ENCODE data around the gene CPN2. TPM values are rescaled to one million over a fixed set of nuclear protein-coding genes. Genes with fewer than 3 reads are reported as not detected.

Gene CPN2
- total and polyA plus RNA-seq, 2 of the 8 experiments (the other 6 are each of a cell fraction or from before 2014, with no cell fraction given), result 0.03 TPM; not detected in 1

DNA sequence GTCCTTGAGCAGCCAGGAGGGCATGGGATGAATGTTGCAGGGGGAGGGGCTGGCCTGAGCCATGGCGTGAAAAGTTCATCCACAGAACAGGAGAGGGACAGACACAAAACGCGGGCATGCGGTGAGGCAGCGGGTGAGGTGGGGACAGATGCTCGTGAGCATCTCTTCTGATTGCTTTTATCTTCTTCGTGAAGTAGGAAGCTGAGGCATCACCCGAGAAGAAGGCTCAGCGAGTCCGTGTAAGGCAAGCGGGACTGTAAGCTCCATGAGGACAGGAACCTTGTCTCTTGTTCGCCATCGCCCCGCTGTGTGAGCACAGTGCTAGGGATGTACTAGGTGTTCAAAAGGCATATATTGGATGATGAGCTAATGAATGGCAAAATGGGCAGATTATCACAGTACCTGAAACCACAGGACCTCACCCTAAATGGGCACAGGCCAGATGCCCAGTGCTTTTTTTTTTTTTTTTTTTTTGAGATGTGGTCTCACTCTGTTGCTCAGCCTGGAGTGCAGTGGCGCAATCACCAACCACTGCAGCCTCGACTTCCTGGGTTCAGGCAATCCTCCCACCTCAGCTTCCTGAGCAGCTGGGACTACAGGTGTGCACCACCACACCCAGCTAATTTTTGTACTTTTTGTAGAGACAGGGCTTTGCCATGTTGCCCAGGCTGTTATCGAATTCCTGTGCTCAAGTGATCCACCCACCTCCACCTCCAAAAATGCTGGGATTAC lies 46.8 kb downstream of the CPN2 start (continued):
- TF ChIP-seq, protein P1, sequence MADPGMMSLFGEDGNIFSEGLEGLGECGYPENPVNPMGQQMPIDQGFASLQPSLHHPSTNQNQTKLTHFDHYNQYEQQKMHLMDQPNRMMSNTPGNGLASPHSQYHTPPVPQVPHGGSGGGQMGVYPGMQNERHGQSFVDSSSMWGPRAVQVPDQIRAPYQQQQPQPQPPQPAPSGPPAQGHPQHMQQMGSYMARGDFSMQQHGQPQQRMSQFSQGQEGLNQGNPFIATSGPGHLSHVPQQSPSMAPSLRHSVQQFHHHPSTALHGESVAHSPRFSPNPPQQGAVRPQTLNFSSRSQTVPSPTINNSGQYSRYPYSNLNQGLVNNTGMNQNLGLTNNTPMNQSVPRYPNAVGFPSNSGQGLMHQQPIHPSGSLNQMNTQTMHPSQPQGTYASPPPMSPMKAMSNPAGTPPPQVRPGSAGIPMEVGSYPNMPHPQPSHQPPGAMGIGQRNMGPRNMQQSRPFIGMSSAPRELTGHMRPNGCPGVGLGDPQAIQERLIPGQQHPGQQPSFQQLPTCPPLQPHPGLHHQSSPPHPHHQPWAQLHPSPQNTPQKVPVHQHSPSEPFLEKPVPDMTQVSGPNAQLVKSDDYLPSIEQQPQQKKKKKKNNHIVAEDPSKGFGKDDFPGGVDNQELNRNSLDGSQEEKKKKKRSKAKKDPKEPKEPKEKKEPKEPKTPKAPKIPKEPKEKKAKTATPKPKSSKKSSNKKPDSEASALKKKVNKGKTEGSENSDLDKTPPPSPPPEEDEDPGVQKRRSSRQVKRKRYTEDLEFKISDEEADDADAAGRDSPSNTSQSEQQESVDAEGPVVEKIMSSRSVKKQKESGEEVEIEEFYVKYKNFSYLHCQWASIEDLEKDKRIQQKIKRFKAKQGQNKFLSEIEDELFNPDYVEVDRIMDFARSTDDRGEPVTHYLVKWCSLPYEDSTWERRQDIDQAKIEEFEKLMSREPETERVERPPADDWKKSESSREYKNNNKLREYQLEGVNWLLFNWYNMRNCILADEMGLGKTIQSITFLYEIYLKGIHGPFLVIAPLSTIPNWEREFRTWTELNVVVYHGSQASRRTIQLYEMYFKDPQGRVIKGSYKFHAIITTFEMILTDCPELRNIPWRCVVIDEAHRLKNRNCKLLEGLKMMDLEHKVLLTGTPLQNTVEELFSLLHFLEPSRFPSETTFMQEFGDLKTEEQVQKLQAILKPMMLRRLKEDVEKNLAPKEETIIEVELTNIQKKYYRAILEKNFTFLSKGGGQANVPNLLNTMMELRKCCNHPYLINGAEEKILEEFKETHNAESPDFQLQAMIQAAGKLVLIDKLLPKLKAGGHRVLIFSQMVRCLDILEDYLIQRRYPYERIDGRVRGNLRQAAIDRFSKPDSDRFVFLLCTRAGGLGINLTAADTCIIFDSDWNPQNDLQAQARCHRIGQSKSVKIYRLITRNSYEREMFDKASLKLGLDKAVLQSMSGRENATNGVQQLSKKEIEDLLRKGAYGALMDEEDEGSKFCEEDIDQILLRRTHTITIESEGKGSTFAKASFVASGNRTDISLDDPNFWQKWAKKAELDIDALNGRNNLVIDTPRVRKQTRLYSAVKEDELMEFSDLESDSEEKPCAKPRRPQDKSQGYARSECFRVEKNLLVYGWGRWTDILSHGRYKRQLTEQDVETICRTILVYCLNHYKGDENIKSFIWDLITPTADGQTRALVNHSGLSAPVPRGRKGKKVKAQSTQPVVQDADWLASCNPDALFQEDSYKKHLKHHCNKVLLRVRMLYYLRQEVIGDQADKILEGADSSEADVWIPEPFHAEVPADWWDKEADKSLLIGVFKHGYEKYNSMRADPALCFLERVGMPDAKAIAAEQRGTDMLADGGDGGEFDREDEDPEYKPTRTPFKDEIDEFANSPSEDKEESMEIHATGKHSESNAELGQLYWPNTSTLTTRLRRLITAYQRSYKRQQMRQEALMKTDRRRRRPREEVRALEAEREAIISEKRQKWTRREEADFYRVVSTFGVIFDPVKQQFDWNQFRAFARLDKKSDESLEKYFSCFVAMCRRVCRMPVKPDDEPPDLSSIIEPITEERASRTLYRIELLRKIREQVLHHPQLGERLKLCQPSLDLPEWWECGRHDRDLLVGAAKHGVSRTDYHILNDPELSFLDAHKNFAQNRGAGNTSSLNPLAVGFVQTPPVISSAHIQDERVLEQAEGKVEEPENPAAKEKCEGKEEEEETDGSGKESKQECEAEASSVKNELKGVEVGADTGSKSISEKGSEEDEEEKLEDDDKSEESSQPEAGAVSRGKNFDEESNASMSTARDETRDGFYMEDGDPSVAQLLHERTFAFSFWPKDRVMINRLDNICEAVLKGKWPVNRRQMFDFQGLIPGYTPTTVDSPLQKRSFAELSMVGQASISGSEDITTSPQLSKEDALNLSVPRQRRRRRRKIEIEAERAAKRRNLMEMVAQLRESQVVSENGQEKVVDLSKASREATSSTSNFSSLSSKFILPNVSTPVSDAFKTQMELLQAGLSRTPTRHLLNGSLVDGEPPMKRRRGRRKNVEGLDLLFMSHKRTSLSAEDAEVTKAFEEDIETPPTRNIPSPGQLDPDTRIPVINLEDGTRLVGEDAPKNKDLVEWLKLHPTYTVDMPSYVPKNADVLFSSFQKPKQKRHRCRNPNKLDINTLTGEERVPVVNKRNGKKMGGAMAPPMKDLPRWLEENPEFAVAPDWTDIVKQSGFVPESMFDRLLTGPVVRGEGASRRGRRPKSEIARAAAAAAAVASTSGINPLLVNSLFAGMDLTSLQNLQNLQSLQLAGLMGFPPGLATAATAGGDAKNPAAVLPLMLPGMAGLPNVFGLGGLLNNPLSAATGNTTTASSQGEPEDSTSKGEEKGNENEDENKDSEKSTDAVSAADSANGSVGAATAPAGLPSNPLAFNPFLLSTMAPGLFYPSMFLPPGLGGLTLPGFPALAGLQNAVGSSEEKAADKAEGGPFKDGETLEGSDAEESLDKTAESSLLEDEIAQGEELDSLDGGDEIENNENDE (IDR thresholded peaks at IDR 0.05; ENCODE audit: insufficient replicate concordance, low read length), result no peak
- TF ChIP-seq SIN3A (conservative IDR thresholded peaks at IDR 0.05 in 1 of 2, IDR thresholded peaks at IDR 0.05 in 1 of 2; ENCODE audit: low read depth in 1 of 2, low read length in 2 of 2) (no peak), MAFK (IDR thresholded peaks at IDR 0.05; ENCODE audit: low read depth, low read length) (no peak), CEBPB (IDR thresholded peaks at IDR 0.05; ENCODE audit: low read depth, low read length) (no peak), NRF1 (IDR thresholded peaks at IDR 0.05; ENCODE audit: low read depth, low read length) (no peak)
- TF ChIP-seq, protein P2, sequence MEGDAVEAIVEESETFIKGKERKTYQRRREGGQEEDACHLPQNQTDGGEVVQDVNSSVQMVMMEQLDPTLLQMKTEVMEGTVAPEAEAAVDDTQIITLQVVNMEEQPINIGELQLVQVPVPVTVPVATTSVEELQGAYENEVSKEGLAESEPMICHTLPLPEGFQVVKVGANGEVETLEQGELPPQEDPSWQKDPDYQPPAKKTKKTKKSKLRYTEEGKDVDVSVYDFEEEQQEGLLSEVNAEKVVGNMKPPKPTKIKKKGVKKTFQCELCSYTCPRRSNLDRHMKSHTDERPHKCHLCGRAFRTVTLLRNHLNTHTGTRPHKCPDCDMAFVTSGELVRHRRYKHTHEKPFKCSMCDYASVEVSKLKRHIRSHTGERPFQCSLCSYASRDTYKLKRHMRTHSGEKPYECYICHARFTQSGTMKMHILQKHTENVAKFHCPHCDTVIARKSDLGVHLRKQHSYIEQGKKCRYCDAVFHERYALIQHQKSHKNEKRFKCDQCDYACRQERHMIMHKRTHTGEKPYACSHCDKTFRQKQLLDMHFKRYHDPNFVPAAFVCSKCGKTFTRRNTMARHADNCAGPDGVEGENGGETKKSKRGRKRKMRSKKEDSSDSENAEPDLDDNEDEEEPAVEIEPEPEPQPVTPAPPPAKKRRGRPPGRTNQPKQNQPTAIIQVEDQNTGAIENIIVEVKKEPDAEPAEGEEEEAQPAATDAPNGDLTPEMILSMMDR (IDR thresholded peaks at IDR 0.05; ENCODE audit: control extremely low read depth in 1 of 3, insufficient read depth in 1 of 3, low read depth in 1 of 3, low read length in 3 of 3), result no peak
- TF ChIP-seq, protein P3, sequence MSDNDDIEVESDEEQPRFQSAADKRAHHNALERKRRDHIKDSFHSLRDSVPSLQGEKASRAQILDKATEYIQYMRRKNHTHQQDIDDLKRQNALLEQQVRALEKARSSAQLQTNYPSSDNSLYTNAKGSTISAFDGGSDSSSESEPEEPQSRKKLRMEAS (IDR thresholded peaks at IDR 0.05), result no peak

Measured in H1 (cell line).